Measurements from ENCODE around the gene RABGGTA. TPM values are rescaled to one million over a fixed set of nuclear protein-coding genes. Genes with fewer than 3 reads are reported as not detected.

Gene RABGGTA
- total and polyA plus RNA-seq, 10 of the 15 experiments (the other 5 are each of a cell fraction or from before 2014, with no cell fraction given), result 19.1 to 75.6 (median 46.9) TPM

DNA sequence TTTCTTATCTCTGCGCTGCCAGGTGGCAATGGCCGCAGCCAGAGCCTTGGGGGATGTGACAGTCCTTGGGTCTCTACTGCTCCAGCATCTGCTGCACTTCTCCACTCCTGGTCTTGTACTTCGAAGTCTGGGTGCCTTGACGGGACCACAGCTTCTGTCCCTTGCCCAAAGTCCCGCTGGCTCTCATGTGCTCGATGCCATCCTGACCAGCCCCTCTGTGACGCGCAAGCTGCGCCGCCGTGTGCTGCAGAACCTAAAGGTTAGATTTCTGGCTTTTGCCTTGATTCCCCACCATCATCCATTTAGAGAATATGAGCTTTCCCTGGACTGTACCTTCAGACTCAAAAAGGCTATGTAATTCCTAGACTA is 32.6 kb upstream of the RABGGTA start:
- ChIA-PET CTCF (interaction anchor here (1.0 kb wide), 1 partner anchor 62 kb away, joined by 3 read pairs; the partner anchor contains the start of gene TINF2), RAD21 (ENCODE audit: unreplicated experiment) (no interaction called here), POLR2A (no interaction called here), SMC1A (ENCODE audit: uncharacterized antibody, unreplicated experiment) (interaction anchor here (10.1 kb wide), 1 partner anchor 60 kb away, joined by 201 read pairs; the partner anchor contains the start of gene TINF2)
- FAIRE-seq (no peak), ATAC-seq (no peak), DNase-seq (ENCODE audit: low read depth, low spot score) (no peak)
- H3K4me2 ChIP-seq (ENCODE audit: control insufficient read depth, insufficient read depth), result no peak overlapping the region
- intact Hi-C loops (cut with micrococcal nuclease; ENCODE audit: unreplicated experiment) (no loop called here), in situ Hi-C loops (cut with MboI) (no loop called here)
- TF ChIP-seq LARP7 (IDR thresholded peaks at IDR 0.05) (no peak), TAF1 (IDR thresholded peaks at IDR 0.05; ENCODE audit: borderline replicate concordance, low read depth, low read length) (no peak), STAT3 (IDR thresholded peaks at IDR 0.05; ENCODE audit: low read depth, low read length) (no peak), ESRRA (IDR thresholded peaks at IDR 0.05; ENCODE audit: low read length) (no peak), TARDBP (IDR thresholded peaks at IDR 0.05; ENCODE audit: borderline replicate concordance) (no peak), NBN (IDR thresholded peaks at IDR 0.05) (no peak)
- TF ChIP-seq, protein P1, sequence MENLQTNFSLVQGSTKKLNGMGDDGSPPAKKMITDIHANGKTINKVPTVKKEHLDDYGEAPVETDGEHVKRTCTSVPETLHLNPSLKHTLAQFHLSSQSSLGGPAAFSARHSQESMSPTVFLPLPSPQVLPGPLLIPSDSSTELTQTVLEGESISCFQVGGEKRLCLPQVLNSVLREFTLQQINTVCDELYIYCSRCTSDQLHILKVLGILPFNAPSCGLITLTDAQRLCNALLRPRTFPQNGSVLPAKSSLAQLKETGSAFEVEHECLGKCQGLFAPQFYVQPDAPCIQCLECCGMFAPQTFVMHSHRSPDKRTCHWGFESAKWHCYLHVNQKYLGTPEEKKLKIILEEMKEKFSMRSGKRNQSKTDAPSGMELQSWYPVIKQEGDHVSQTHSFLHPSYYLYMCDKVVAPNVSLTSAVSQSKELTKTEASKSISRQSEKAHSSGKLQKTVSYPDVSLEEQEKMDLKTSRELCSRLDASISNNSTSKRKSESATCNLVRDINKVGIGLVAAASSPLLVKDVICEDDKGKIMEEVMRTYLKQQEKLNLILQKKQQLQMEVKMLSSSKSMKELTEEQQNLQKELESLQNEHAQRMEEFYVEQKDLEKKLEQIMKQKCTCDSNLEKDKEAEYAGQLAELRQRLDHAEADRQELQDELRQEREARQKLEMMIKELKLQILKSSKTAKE (IDR thresholded peaks at IDR 0.05; ENCODE audit: low read depth, poor library complexity, severe bottlenecking), result no peak
- TF ChIP-seq, protein P2, sequence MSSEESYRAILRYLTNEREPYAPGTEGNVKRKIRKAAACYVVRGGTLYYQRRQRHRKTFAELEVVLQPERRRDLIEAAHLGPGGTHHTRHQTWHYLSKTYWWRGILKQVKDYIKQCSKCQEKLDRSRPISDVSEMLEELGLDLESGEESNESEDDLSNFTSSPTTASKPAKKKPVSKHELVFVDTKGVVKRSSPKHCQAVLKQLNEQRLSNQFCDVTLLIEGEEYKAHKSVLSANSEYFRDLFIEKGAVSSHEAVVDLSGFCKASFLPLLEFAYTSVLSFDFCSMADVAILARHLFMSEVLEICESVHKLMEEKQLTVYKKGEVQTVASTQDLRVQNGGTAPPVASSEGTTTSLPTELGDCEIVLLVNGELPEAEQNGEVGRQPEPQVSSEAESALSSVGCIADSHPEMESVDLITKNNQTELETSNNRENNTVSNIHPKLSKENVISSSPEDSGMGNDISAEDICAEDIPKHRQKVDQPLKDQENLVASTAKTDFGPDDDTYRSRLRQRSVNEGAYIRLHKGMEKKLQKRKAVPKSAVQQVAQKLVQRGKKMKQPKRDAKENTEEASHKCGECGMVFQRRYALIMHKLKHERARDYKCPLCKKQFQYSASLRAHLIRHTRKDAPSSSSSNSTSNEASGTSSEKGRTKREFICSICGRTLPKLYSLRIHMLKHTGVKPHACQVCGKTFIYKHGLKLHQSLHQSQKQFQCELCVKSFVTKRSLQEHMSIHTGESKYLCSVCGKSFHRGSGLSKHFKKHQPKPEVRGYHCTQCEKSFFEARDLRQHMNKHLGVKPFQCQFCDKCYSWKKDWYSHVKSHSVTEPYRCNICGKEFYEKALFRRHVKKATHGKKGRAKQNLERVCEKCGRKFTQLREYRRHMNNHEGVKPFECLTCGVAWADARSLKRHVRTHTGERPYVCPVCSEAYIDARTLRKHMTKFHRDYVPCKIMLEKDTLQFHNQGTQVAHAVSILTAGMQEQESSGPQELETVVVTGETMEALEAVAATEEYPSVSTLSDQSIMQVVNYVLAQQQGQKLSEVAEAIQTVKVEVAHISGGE (CRISPR knock-in tag; IDR thresholded peaks at IDR 0.05), result no peak
- TF ChIP-seq, protein P3, sequence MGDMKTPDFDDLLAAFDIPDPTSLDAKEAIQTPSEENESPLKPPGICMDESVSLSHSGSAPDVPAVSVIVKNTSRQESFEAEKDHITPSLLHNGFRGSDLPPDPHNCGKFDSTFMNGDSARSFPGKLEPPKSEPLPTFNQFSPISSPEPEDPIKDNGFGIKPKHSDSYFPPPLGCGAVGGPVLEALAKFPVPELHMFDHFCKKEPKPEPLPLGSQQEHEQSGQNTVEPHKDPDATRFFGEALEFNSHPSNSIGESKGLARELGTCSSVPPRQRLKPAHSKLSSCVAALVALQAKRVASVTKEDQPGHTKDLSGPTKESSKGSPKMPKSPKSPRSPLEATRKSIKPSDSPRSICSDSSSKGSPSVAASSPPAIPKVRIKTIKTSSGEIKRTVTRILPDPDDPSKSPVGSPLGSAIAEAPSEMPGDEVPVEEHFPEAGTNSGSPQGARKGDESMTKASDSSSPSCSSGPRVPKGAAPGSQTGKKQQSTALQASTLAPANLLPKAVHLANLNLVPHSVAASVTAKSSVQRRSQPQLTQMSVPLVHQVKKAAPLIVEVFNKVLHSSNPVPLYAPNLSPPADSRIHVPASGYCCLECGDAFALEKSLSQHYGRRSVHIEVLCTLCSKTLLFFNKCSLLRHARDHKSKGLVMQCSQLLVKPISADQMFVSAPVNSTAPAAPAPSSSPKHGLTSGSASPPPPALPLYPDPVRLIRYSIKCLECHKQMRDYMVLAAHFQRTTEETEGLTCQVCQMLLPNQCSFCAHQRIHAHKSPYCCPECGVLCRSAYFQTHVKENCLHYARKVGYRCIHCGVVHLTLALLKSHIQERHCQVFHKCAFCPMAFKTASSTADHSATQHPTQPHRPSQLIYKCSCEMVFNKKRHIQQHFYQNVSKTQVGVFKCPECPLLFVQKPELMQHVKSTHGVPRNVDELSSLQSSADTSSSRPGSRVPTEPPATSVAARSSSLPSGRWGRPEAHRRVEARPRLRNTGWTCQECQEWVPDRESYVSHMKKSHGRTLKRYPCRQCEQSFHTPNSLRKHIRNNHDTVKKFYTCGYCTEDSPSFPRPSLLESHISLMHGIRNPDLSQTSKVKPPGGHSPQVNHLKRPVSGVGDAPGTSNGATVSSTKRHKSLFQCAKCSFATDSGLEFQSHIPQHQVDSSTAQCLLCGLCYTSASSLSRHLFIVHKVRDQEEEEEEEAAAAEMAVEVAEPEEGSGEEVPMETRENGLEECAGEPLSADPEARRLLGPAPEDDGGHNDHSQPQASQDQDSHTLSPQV (IDR thresholded peaks at IDR 0.05), result no peak
- H3K4me3 ChIP-seq, result no peak overlapping the region
- no peaks in the 10 kb centered on the region for H3K9me3 ChIP-seq (replicated peaks; ENCODE audit: control insufficient read depth, insufficient read depth, low read length)
- no TSS peak for BruUV-seq (replicated peaks)
- H2AFZ ChIP-seq (ENCODE audit: control insufficient read depth, low read depth, low read length), result no peak overlapping the region
- peaks cover 22% of the 10 kb centered on the region for H3K79me2 ChIP-seq (ENCODE audit: control insufficient read depth, insufficient read depth, low read length)
- peaks cover 10% of the 10 kb centered on the region for H3K4me1 ChIP-seq (ENCODE audit: control insufficient read depth, insufficient read depth, low read length)
- no peaks in the 10 kb centered on the region for H4K20me1 ChIP-seq (ENCODE audit: control insufficient read depth, insufficient read depth)
- 97% methylated on average over 10 of the region's 11 CpGs for WGBS (ENCODE audit: insufficient coverage, insufficient replicate concordance, low lambda C conversion rate, missing lambda C conversion rate)
- H3K27ac ChIP-seq (ENCODE audit: control insufficient read depth, insufficient read depth), result no peak overlapping the region
- H3K27me3 ChIP-seq (replicated peaks in 1 of 2; ENCODE audit: control insufficient read depth in 2 of 2, insufficient read depth in 2 of 2, low read length in 1 of 2), result no peaks in the 10 kb centered on the region
- no peak overlapping the region for H3K9ac ChIP-seq (ENCODE audit: control insufficient read depth, insufficient read depth, low read length)
- H3K36me3 ChIP-seq (ENCODE audit: control insufficient read depth in 2 of 2, insufficient read depth in 2 of 2, low read length in 1 of 2), result peaks cover 16 to 32% of the 10 kb centered on the region in 2 experiments

All from GM12878 (cell line).